ENCODE results near the gene PTPN23. TPM values are rescaled to one million over a fixed set of nuclear protein-coding genes. Genes with fewer than 3 reads are reported as not detected.

PTPN23 gene
- total and polyA plus RNA-seq, 2 of the 13 experiments (the other 11 are each of a cell fraction or from before 2014, with no cell fraction given): 2.3 to 3.7 TPM

- TF ChIP-seq, protein P1, sequence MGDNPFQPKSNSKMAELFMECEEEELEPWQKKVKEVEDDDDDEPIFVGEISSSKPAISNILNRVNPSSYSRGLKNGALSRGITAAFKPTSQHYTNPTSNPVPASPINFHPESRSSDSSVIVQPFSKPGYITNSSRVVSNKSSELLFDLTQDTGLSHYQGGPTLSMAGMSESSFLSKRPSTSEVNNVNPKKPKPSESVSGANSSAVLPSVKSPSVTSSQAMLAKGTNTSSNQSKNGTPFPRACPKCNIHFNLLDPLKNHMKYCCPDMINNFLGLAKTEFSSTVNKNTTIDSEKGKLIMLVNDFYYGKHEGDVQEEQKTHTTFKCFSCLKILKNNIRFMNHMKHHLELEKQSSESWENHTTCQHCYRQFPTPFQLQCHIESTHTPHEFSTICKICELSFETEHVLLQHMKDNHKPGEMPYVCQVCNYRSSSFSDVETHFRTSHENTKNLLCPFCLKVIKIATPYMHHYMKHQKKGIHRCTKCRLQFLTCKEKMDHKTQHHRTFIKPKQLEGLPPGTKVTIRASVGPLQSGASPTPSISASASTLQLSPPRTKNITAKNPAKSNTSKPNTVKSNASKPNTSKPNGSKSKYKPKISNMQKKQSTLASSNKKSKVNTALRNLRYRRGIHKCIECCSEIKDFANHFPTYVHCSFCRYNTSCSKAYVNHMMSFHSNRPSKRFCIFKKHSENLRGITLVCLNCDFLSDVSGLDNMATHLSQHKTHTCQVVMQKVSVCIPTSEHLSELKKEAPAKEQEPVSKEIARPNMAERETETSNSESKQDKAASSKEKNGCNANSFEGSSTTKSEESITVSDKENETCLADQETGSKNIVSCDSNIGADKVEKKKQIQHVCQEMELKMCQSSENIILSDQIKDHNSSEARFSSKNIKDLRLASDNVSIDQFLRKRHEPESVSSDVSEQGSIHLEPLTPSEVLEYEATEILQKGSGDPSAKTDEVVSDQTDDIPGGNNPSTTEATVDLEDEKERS (CRISPR knock-in tag; IDR thresholded peaks at IDR 0.05): peak; percentile 68; the same call in 1 of the 2 replicates
- TF ChIP-seq TEAD2 (CRISPR knock-in tag; IDR thresholded peaks at IDR 0.05) (no peak), DMAP1 (CRISPR knock-in tag; IDR thresholded peaks at IDR 0.05) (peak; percentile 85), ZNF333 (CRISPR knock-in tag; IDR thresholded peaks at IDR 0.05; ENCODE audit: borderline replicate concordance) (no peak), FOXJ3 (CRISPR knock-in tag; IDR thresholded peaks at IDR 0.05; ENCODE audit: borderline replicate concordance) (peak; percentile 91), NFKB2 (CRISPR knock-in tag; IDR thresholded peaks at IDR 0.05; ENCODE audit: borderline replicate concordance) (peak; percentile 93), SP2 (CRISPR knock-in tag; IDR thresholded peaks at IDR 0.05) (no peak), ZNF768 (CRISPR knock-in tag; IDR thresholded peaks at IDR 0.05) (no peak; the same call in 1 of the 2 replicates), FOSL2 (CRISPR knock-in tag; IDR thresholded peaks at IDR 0.05) (peak; percentile 36; the same call in 1 of the 2 replicates), RXRB (CRISPR knock-in tag; IDR thresholded peaks at IDR 0.05; ENCODE audit: borderline replicate concordance) (peak; percentile 93), DZIP1 (CRISPR knock-in tag; IDR thresholded peaks at IDR 0.05) (peak; percentile 70; the same call in 1 of the 2 replicates), HOXA9 (CRISPR knock-in tag; IDR thresholded peaks at IDR 0.05; ENCODE audit: borderline replicate concordance) (no peak; the same call in 1 of the 2 replicates), MED1 (CRISPR knock-in tag; IDR thresholded peaks at IDR 0.05) (peak; percentile 91), ZNF558 (CRISPR knock-in tag; IDR thresholded peaks at IDR 0.05; ENCODE audit: borderline replicate concordance) (peak; percentile 61; the same call in 1 of the 2 replicates), ASH2L (IDR thresholded peaks at IDR 0.05; ENCODE audit: insufficient read length, low read depth, low read length) (no peak), ZNF431 (CRISPR knock-in tag; IDR thresholded peaks at IDR 0.05; ENCODE audit: borderline replicate concordance, low read depth) (0 out of 2 replicates have a peak, but pooled peaks have one; percentile 85), ZNF782 (CRISPR knock-in tag; IDR thresholded peaks at IDR 0.05; ENCODE audit: borderline replicate concordance) (no peak)
- TF ChIP-seq, protein P2, sequence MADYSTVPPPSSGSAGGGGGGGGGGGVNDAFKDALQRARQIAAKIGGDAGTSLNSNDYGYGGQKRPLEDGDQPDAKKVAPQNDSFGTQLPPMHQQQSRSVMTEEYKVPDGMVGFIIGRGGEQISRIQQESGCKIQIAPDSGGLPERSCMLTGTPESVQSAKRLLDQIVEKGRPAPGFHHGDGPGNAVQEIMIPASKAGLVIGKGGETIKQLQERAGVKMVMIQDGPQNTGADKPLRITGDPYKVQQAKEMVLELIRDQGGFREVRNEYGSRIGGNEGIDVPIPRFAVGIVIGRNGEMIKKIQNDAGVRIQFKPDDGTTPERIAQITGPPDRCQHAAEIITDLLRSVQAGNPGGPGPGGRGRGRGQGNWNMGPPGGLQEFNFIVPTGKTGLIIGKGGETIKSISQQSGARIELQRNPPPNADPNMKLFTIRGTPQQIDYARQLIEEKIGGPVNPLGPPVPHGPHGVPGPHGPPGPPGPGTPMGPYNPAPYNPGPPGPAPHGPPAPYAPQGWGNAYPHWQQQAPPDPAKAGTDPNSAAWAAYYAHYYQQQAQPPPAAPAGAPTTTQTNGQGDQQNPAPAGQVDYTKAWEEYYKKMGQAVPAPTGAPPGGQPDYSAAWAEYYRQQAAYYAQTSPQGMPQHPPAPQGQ (CRISPR knock-in tag; IDR thresholded peaks at IDR 0.05; ENCODE audit: borderline replicate concordance): no peak
- TF ChIP-seq, protein P3, sequence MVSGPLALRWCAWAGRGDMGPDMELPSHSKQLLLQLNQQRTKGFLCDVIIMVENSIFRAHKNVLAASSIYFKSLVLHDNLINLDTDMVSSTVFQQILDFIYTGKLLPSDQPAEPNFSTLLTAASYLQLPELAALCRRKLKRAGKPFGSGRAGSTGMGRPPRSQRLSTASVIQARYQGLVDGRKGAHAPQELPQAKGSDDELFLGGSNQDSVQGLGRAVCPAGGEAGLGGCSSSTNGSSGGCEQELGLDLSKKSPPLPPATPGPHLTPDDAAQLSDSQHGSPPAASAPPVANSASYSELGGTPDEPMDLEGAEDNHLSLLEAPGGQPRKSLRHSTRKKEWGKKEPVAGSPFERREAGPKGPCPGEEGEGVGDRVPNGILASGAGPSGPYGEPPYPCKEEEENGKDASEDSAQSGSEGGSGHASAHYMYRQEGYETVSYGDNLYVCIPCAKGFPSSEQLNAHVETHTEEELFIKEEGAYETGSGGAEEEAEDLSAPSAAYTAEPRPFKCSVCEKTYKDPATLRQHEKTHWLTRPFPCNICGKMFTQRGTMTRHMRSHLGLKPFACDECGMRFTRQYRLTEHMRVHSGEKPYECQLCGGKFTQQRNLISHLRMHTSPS (CRISPR knock-in tag; IDR thresholded peaks at IDR 0.05; ENCODE audit: low read depth): no peak
- TF ChIP-seq, protein P4, sequence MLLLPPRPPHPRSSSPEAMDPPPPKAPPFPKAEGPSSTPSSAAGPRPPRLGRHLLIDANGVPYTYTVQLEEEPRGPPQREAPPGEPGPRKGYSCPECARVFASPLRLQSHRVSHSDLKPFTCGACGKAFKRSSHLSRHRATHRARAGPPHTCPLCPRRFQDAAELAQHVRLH (CRISPR knock-in tag; IDR thresholded peaks at IDR 0.05; ENCODE audit: borderline replicate concordance, low read depth): 0 out of 2 replicates have a peak, but pooled peaks have one; percentile 51
Observed at GRCh38 chr3:47379411-47379899, 1.4 kb upstream of the PTPN23 start (continued).

All from HepG2 (cell line).